ENCODE data around the gene SKAP2.
"Not testable (repeated sequence)": the region's sequence is repeated elsewhere in the genome, so short reads cannot be mapped to it uniquely, and the experiment has no call there.

GRCh38 chr7:26836793-26837192 is 27.6 kb downstream of the SKAP2 start:
- TF ChIP-seq, protein P1, sequence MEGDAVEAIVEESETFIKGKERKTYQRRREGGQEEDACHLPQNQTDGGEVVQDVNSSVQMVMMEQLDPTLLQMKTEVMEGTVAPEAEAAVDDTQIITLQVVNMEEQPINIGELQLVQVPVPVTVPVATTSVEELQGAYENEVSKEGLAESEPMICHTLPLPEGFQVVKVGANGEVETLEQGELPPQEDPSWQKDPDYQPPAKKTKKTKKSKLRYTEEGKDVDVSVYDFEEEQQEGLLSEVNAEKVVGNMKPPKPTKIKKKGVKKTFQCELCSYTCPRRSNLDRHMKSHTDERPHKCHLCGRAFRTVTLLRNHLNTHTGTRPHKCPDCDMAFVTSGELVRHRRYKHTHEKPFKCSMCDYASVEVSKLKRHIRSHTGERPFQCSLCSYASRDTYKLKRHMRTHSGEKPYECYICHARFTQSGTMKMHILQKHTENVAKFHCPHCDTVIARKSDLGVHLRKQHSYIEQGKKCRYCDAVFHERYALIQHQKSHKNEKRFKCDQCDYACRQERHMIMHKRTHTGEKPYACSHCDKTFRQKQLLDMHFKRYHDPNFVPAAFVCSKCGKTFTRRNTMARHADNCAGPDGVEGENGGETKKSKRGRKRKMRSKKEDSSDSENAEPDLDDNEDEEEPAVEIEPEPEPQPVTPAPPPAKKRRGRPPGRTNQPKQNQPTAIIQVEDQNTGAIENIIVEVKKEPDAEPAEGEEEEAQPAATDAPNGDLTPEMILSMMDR (IDR thresholded peaks at IDR 0.05) = not testable (repeated sequence)
- not testable (repeated sequence) for TF ChIP-seq POLR2A (IDR thresholded peaks at IDR 0.05)

Measured in lower leg skin (tissue), 3 donors.